Measurements from ENCODE around the gene CLTC. TPM values are rescaled to one million over a fixed set of nuclear protein-coding genes. Genes with fewer than 3 reads are reported as not detected.
"Not testable (repeated sequence)": the region's sequence is repeated elsewhere in the genome, so short reads cannot be mapped to it uniquely, and the experiment has no call there.

CLTC gene
- total RNA-seq, 1 donor from 2014 or later, result 246 TPM

GRCh38 chr17:59633658-59634359 is 14.1 kb downstream of the CLTC start:
- DNase-seq (ENCODE audit: low spot score), result no peak

- DNase-seq (ENCODE audit: low spot score), result no peak
Observed at GRCh38 chr17:59634632-59635541, 15.2 kb downstream of the CLTC start.

- DNase-seq (ENCODE audit: low spot score), result no peak
Observed at GRCh38 chr17:59637611-59638310, 18.1 kb downstream of the CLTC start.

GRCh38 chr17:59638553-59638952 is 18.9 kb downstream of the CLTC start:
- no peak for DNase-seq (ENCODE audit: low spot score)

- DNase-seq (ENCODE audit: low spot score), result no peak
Observed at GRCh38 chr17:59641799-59642484, 22.2 kb downstream of the CLTC start.

GRCh38 chr17:59642565-59642964 is 22.9 kb downstream of the CLTC start:
- DNase-seq (ENCODE audit: low spot score), result no peak

GRCh38 chr17:59643159-59644140 is 23.8 kb downstream of the CLTC start:
- no peak for DNase-seq (ENCODE audit: low spot score)

- DNase-seq (ENCODE audit: low spot score), result no peak
Observed at GRCh38 chr17:59647288-59647687, 27.6 kb downstream of the CLTC start.

GRCh38 chr17:59649886-59650285 is 30.2 kb downstream of the CLTC start:
- no peak for DNase-seq (ENCODE audit: low spot score)

GRCh38 chr17:59650642-59651041 is 30.9 kb downstream of the CLTC start:
- DNase-seq (ENCODE audit: low spot score), result no peak

- DNase-seq (ENCODE audit: low spot score), result no peak
Observed at GRCh38 chr17:59651346-59651745, 31.7 kb downstream of the CLTC start.

- no peak for DNase-seq (ENCODE audit: low spot score)
Observed at GRCh38 chr17:59652119-59652518, 32.4 kb downstream of the CLTC start.

- DNase-seq (ENCODE audit: low spot score), result not testable (repeated sequence)
Observed at GRCh38 chr17:59656624-59657023, 36.9 kb downstream of the CLTC start.

GRCh38 chr17:59666235-59666634 is 46.5 kb downstream of the CLTC start:
- no peak for DNase-seq (ENCODE audit: low spot score)

- DNase-seq (ENCODE audit: low spot score), result no peak
Observed at GRCh38 chr17:59668816-59669215, 49.1 kb downstream of the CLTC start.

- DNase-seq (ENCODE audit: low spot score), result no peak
Observed at GRCh38 chr17:59669411-59669810, 49.7 kb downstream of the CLTC start.

GRCh38 chr17:59669944-59670343 is 50.2 kb downstream of the CLTC start:
- no peak for DNase-seq (ENCODE audit: low spot score)

GRCh38 chr17:59671386-59671785 is 51.7 kb downstream of the CLTC start:
- DNase-seq (ENCODE audit: low spot score), result no peak

GRCh38 chr17:59675231-59675630 is 55.5 kb downstream of the CLTC start:
- DNase-seq (ENCODE audit: low spot score), result no peak

- DNase-seq (ENCODE audit: low spot score), result no peak
Observed at GRCh38 chr17:59676716-59677115, 57.0 kb downstream of the CLTC start.

- DNase-seq (ENCODE audit: low spot score), result no peak
Observed at GRCh38 chr17:59678918-59679317, 59.2 kb downstream of the CLTC start.
